Mesendoderm (in vitro differentiated cells): Measurements from ENCODE around the gene RABEP2.
"Not testable (repeated sequence)": the region's sequence is repeated elsewhere in the genome, so short reads cannot be mapped to it uniquely, and the experiment has no call there.

Source experiments
- DNase-seq: peaks from one replicate; pipeline ENCODE4 v3.0.0; 2013
- H2AK5ac ChIP-seq: 2 replicates; pipeline ENCODE4 v1.6.1; 2013; ENCODE audit warnings: low read length, inconsistent platforms
- H2BK120ac ChIP-seq: 2 replicates; pipeline ENCODE4 v1.6.1; 2013; ENCODE audit warnings: low read depth, mild to moderate bottlenecking, low read length, moderate library complexity, mixed read lengths
- H2BK15ac ChIP-seq: replicated peaks from 2 replicates; pipeline ENCODE4 v1.6.1; 2013; ENCODE audit warnings: low read depth, mild to moderate bottlenecking, moderate library complexity
- H2BK5ac ChIP-seq: 2 replicates; pipeline ENCODE4 v1.6.1; 2013; ENCODE audit warnings: low read length, inconsistent platforms
- H3K18ac ChIP-seq: 2 replicates; pipeline ENCODE4 v1.6.1; 2013; ENCODE audit warnings: mild to moderate bottlenecking, low read length, mixed read lengths
- H3K23ac ChIP-seq: one replicate; pipeline ENCODE4 v1.6.1; 2013; ENCODE audit warnings: low read length
- H3K27ac ChIP-seq: 2 replicates; pipeline ENCODE4 v1.5.1; 2013; ENCODE audit warnings: low read depth, mild to moderate bottlenecking, inconsistent platforms, low read length, moderate library complexity
- H3K27me3 ChIP-seq: 2 replicates; pipeline ENCODE4 v1.6.1; 2013; ENCODE audit warnings: low read length, control low read depth, mild to moderate bottlenecking, inconsistent platforms; ENCODE audit not compliant: insufficient read depth, poor library complexity
- H3K36me3 ChIP-seq: 2 replicates; pipeline ENCODE4 v1.6.1; 2013; ENCODE audit warnings: low read length, inconsistent platforms; ENCODE audit not compliant: control insufficient read depth, insufficient read depth
- H3K4ac ChIP-seq: one replicate; pipeline ENCODE4 v1.6.1; 2013; ENCODE audit warnings: low read depth, mild to moderate bottlenecking, low read length, moderate library complexity
- H3K4me1 ChIP-seq: 2 replicates; pipeline ENCODE4 v1.6.1; 2013; ENCODE audit warnings: low read depth, low read length, inconsistent platforms; ENCODE audit not compliant: control insufficient read depth
- H3K4me2 ChIP-seq: 2 replicates; pipeline ENCODE4 v1.6.1; 2013; ENCODE audit warnings: low read length
- H3K4me3 ChIP-seq: 2 replicates; pipeline ENCODE4 v1.5.1; 2013; ENCODE audit warnings: mild to moderate bottlenecking, low read length
- H3K56ac ChIP-seq: one replicate; pipeline ENCODE4 v1.6.1; 2013; ENCODE audit warnings: low read length
- H3K79me1 ChIP-seq: 2 replicates; pipeline ENCODE4 v1.6.1; 2013; ENCODE audit warnings: low read length, inconsistent platforms
- H3K79me2 ChIP-seq: 2 replicates; pipeline ENCODE4 v1.6.1; 2013; ENCODE audit warnings: mild to moderate bottlenecking, low read length; ENCODE audit not compliant: control insufficient read depth, insufficient read depth
- H3K9ac ChIP-seq: 2 replicates; pipeline ENCODE4 v1.6.1; 2013; ENCODE audit warnings: low read length, inconsistent platforms
- H4K5ac ChIP-seq: one replicate; pipeline ENCODE4 v1.6.1; 2013; ENCODE audit warnings: low read length
- H4K8ac ChIP-seq: one replicate; pipeline ENCODE4 v1.6.1; 2013; ENCODE audit warnings: low read depth, mild to moderate bottlenecking, control low read depth, low read length, moderate library complexity
- WGBS: extraction: QIAGEN DNeasy Blood & Tissue Kit; methylation state at CpG from one replicate; pipeline ENCODE4 v1.1.7; 2013; ENCODE audit warnings: low lambda C conversion rate, missing lambda C conversion rate; ENCODE audit not compliant: insufficient coverage; ENCODE audit errors: extremely low coverage; 5-methylcytosine and 5-hydroxymethylcytosine counted together

Gene RABEP2

GRCh38 chr16:28932339-28933141 lies 7.5 kb upstream of the RABEP2 start:
- Histone ChIP-seq H2BK15ac (no peak overlapping the region), H3K9ac (no peak overlapping the region), H3K4me1 (no peaks in the 10 kb centered on the region), H3K36me3 (no peaks in the 10 kb centered on the region), H2BK5ac (no peak overlapping the region), H3K79me1 (no peaks in the 10 kb centered on the region), H3K4me3 (no peak overlapping the region), H3K4me2 (no peak overlapping the region), H2BK120ac (no peak overlapping the region), H3K4ac (no peak overlapping the region), H3K23ac (no peak overlapping the region), H3K27me3 (no peaks in the 10 kb centered on the region), H3K56ac (no peak overlapping the region), H3K79me2 (no peaks in the 10 kb centered on the region), H3K18ac (no peak overlapping the region), H4K5ac (no peak overlapping the region), H4K8ac (no peak overlapping the region), H3K27ac (no peak overlapping the region), H2AK5ac (no peak overlapping the region)
- WGBS = no CpG with 5 or more reads among the region's 20 CpGs
- DNase-seq = no peak

GRCh38 chr16:28931801-28932225 lies 6.8 kb upstream of the RABEP2 start, which contains the start of gene CD19:
TSS of gene CD19 (plus strand) at chr16:28931971. CDS start at chr16:28932001, 30 bp downstream.
- H3K79me1 ChIP-seq = no peaks in the 10 kb centered on the region
- H2BK15ac ChIP-seq = no peak within 1 kb of the TSS
- no peaks in the 10 kb centered on the region for H3K79me2 ChIP-seq
- H3K4me1 ChIP-seq = no peaks in the 10 kb centered on the region
- no peak within 1 kb of the TSS for H3K18ac ChIP-seq
- no peak within 1 kb of the TSS for H3K4me3 ChIP-seq
- no peak for DNase-seq
- H3K23ac ChIP-seq = no peak within 1 kb of the TSS
- no peak within 1 kb of the TSS for H2AK5ac ChIP-seq
- no peak within 1 kb of the TSS for H3K27ac ChIP-seq
- no peaks in the 10 kb centered on the region for H3K36me3 ChIP-seq
- H2BK120ac ChIP-seq = no peak within 1 kb of the TSS
- no peak within 1 kb of the TSS for H3K56ac ChIP-seq
- H3K9ac ChIP-seq = no peak within 1 kb of the TSS
- H3K4ac ChIP-seq = no peak within 1 kb of the TSS
- WGBS = no CpG with 5 or more reads among the region's 10 CpGs
- no peak within 1 kb of the TSS for H2BK5ac ChIP-seq
- no peak within 1 kb of the TSS for H4K5ac ChIP-seq
- H4K8ac ChIP-seq = no peak within 1 kb of the TSS
- H3K27me3 ChIP-seq = no peaks in the 10 kb centered on the region
- no peak within 1 kb of the TSS for H3K4me2 ChIP-seq

GRCh38 chr16:28930652-28931051 lies 5.6 kb upstream of the RABEP2 start:
- peak overlapping the region; percentile 15 for H3K56ac ChIP-seq
- no peaks in the 10 kb centered on the region for H3K36me3 ChIP-seq
- H2BK120ac ChIP-seq = no peak overlapping the region
- no peak overlapping the region for H3K9ac ChIP-seq
- H3K79me1 ChIP-seq = no peaks in the 10 kb centered on the region
- H2AK5ac ChIP-seq = no peak overlapping the region
- no peak overlapping the region for H3K4ac ChIP-seq
- no peak for DNase-seq
- no peak overlapping the region for H2BK5ac ChIP-seq
- H3K23ac ChIP-seq = no peak overlapping the region
- no peak overlapping the region for H3K4me3 ChIP-seq
- no peak overlapping the region for H4K8ac ChIP-seq
- no peak overlapping the region for H3K18ac ChIP-seq
- no peak overlapping the region for H2BK15ac ChIP-seq
- WGBS = no CpG with 5 or more reads among the region's 3 CpGs
- H3K4me2 ChIP-seq = no peak overlapping the region
- H3K79me2 ChIP-seq = no peaks in the 10 kb centered on the region
- H3K4me1 ChIP-seq = no peaks in the 10 kb centered on the region
- H3K27me3 ChIP-seq = no peaks in the 10 kb centered on the region
- no peak overlapping the region for H4K5ac ChIP-seq
- H3K27ac ChIP-seq = no peak overlapping the region

- Histone ChIP-seq H3K27me3 (no peaks in the 10 kb centered on the region), H4K5ac (no peak overlapping the region), H3K4me3 (no peak overlapping the region), H3K36me3 (no peaks in the 10 kb centered on the region), H3K79me2 (no peaks in the 10 kb centered on the region), H3K4me1 (no peaks in the 10 kb centered on the region), H3K56ac (no peak overlapping the region), H3K79me1 (no peaks in the 10 kb centered on the region), H2BK15ac (no peak overlapping the region), H2BK5ac (no peak overlapping the region), H4K8ac (no peak overlapping the region), H3K18ac (no peak overlapping the region), H3K4me2 (no peak overlapping the region), H2AK5ac (no peak overlapping the region), H2BK120ac (no peak overlapping the region), H3K4ac (no peak overlapping the region), H3K9ac (no peak overlapping the region), H3K23ac (no peak overlapping the region), H3K27ac (no peak overlapping the region)
- DNase-seq = no peak
- WGBS = no CpG with 5 or more reads among the region's 3 CpGs
These were observed 5.2 kb upstream of the RABEP2 start for GRCh38 chr16:28930203-28930602.

- H2BK120ac ChIP-seq = no peak overlapping the region
- H3K79me2 ChIP-seq = no peaks in the 10 kb centered on the region
- no peak overlapping the region for H3K4ac ChIP-seq
- H2AK5ac ChIP-seq = no peak overlapping the region
- H3K9ac ChIP-seq = no peak overlapping the region
- whole genome bisulfite sequencing = no CpG with 5 or more reads among the region's 1 CpG
- DNase-seq = no peak
- H3K18ac ChIP-seq = no peak overlapping the region
- H3K36me3 ChIP-seq = no peaks in the 10 kb centered on the region
- H4K5ac ChIP-seq = no peak overlapping the region
- H2BK15ac ChIP-seq = no peak overlapping the region
- peaks cover 2% of the 10 kb centered on the region for H3K79me1 ChIP-seq
- H3K27me3 ChIP-seq = no peaks in the 10 kb centered on the region
- no peak overlapping the region for H3K4me2 ChIP-seq
- no peak overlapping the region for H3K4me3 ChIP-seq
- no peak overlapping the region for H3K23ac ChIP-seq
- no peak overlapping the region for H4K8ac ChIP-seq
- H3K56ac ChIP-seq = no peak overlapping the region
- H3K4me1 ChIP-seq = no peaks in the 10 kb centered on the region
- H2BK5ac ChIP-seq = no peak overlapping the region
- no peak overlapping the region for H3K27ac ChIP-seq
These were observed 2.8 kb upstream of the RABEP2 start for GRCh38 chr16:28927815-28928214.

GRCh38 chr16:28926284-28926683 lies 1.2 kb upstream of the RABEP2 start:
- H3K9ac ChIP-seq, H3K79me2 ChIP-seq, H2BK120ac ChIP-seq, H3K4me1 ChIP-seq, H3K23ac ChIP-seq, H2BK15ac ChIP-seq, H4K8ac ChIP-seq, H3K56ac ChIP-seq, H3K79me1 ChIP-seq, H2BK5ac ChIP-seq, DNase-seq, H3K27me3 ChIP-seq, H3K4me2 ChIP-seq, H3K4ac ChIP-seq, H3K36me3 ChIP-seq, H3K4me3 ChIP-seq, H3K27ac ChIP-seq, H2AK5ac ChIP-seq, H3K18ac ChIP-seq, H4K5ac ChIP-seq: not testable (repeated sequence)
- no CpG with 5 or more reads among the region's 2 CpGs for WGBS
